ENCODE measurements around the gene KRT13.

DNA sequence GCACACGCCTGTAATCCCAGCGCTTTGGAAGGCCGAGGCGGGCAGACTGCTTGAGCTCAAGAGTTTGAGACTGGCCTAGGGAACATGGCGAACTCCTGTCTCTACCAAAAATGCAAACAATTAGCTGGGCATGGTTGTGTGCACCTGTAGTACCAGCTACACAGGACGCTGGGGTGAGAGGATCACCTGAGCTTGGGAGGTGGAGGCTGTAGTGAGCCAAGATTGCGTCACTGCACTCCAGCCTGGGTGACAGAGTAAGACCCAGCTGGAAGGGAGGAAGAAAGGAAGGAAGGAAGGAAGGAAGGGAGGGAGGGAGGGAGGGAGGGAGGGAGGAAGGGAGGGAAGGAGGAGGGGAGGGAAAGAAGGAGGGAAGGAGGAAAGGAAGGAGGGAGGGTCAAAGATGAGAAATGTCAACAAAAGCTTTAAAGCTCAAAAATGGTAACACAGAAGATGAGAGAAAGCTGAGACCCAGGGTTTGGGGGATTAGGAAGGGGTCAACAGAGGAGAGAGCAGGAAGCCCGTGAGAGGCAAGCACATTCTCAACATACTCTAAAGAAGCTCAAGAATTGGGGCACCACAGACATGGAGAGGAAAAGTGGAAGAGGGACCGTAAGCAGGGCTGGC, 27.6 kb upstream of the KRT13 start:
- TF ChIP-seq CTCF (IDR thresholded peaks at IDR 0.05) (no peak), POLR2AphosphoS5 (IDR thresholded peaks at IDR 0.05) (no peak), POLR2A (IDR thresholded peaks at IDR 0.05) (no peak), EP300 (IDR thresholded peaks at IDR 0.05) (no peak)

Data from gastroesophageal sphincter (tissue), 3 donors.